HepG2 (cell line): ENCODE measurements around the gene AKR7A3. TPM values are rescaled to one million over a fixed set of nuclear protein-coding genes. Genes with fewer than 3 reads are reported as not detected.
A peak's percentile ranks its signal among the peaks of the same experiment; 100 is the strongest.

ENCODE experiments used
- ATAC-seq: fragments of 200-7000 bp; cut with Tn5 transposase; 3 replicates; pipeline ENCODE4 v1.9.1; 2020; ENCODE audit warnings: mild to moderate bottlenecking, moderate library complexity
- BruUV-seq: library from RNA; stranded (reverse); fragments of 400-500 nt; replicated peaks from 2 replicates; lab custom pipeline; 2021; lab: Mats Ljungman, UMichigan
- CTCF ChIA-PET: fragments of 300-600 bp; formaldehyde crosslinking; extraction: SDS; loops from one replicate; lab custom pipeline; 2021; ENCODE audit warnings: low total read pairs, inconsistent platforms, low intra/inter-chr PET ratio; lab: Yijun Ruan, JAX
- POLR2A ChIA-PET: fragments of 350-600 bp; sonication (Branson Sonifier 250); formaldehyde crosslinking; loops from one replicate; lab custom pipeline; 2020; ENCODE audit warnings: antibody characterized with exemption, inconsistent platforms; lab: Yijun Ruan, JAX
- DNase-seq: peaks from one replicate; pipeline ENCODE4 v3.0.0-alpha.2; 2015; ENCODE audit warnings: low spot score
- FAIRE-seq: peaks from 3 replicates; lab custom pipeline; 2011; peaks lifted over from hg19 to GRCh38; lab: Jason Lieb, UNC
- H2AFZ ChIP-seq: one replicate; pipeline ENCODE4 v1.6.1; 2011; ENCODE audit warnings: low read length, inconsistent platforms
- H3K27ac ChIP-seq: fragments of 300-600 bp; 3 replicates; pipeline ENCODE4 v1.8.0; 2011; ENCODE audit warnings: mixed run types, mild to moderate bottlenecking, mixed read lengths, low read length, inconsistent platforms; ENCODE audit not compliant: insufficient read depth; ENCODE audit errors: extremely low read length
- H3K27me3 ChIP-seq, 2 experiments: fragments of 200-600 bp in 1 of 2; 2 replicates in 1 of 2; 3 replicates in 1 of 2; pipeline versions ENCODE4 v1.6.0 to v1.8.0; 2011; ENCODE audit warnings: low read length in 2 of 2, mild to moderate bottlenecking in 2 of 2, moderate library complexity in 2 of 2, inconsistent platforms in 1 of 2; ENCODE audit not compliant: insufficient read depth in 2 of 2, control insufficient read depth in 1 of 2
- H3K36me3 ChIP-seq, 2 experiments: fragments of 200-600 bp in 1 of 2; replicated peaks in 1 of 2; 2 replicates in 1 of 2; 3 replicates in 1 of 2; pipeline versions ENCODE4 v1.5.1 to v1.8.0; 2011; ENCODE audit warnings: low read length in 2 of 2, inconsistent platforms in 1 of 2; ENCODE audit not compliant: insufficient read depth in 2 of 2, control insufficient read depth in 1 of 2
- H3K4me1 ChIP-seq: 2 replicates; pipeline ENCODE4 v1.5.1; 2012; ENCODE audit warnings: low read length, inconsistent platforms; ENCODE audit not compliant: insufficient read depth
- H3K4me2 ChIP-seq: 2 replicates; pipeline ENCODE4 v1.6.0; 2011; ENCODE audit warnings: low read depth, low read length, inconsistent platforms
- H3K4me3 ChIP-seq, 3 experiments: fragments of 200-600 bp in 1 of 3; sonication (generic), shearing (Covaris generic) in 1 of 3; replicated peaks in 1 of 3; 2 replicates each; pipeline ENCODE4 v1.5.1; 2011 to 2016; ENCODE audit warnings: low read length in 3 of 3, inconsistent platforms in 2 of 3, low read depth in 2 of 3, mild to moderate bottlenecking in 2 of 3, control low read depth in 1 of 3, mixed read lengths in 1 of 3; ENCODE audit not compliant: insufficient read depth in 1 of 3
- H3K79me2 ChIP-seq: one replicate; pipeline ENCODE4 v1.6.1; 2011; ENCODE audit warnings: low read length, inconsistent platforms; ENCODE audit not compliant: insufficient read depth
- H3K9ac ChIP-seq: 2 replicates; pipeline ENCODE4 v1.6.0; 2011; ENCODE audit warnings: mild to moderate bottlenecking, low read depth, low read length, inconsistent platforms; ENCODE audit not compliant: insufficient read depth
- H3K9me3 ChIP-seq: 2 replicates; pipeline ENCODE4 v1.5.1; 2012; ENCODE audit warnings: mild to moderate bottlenecking, low read length
- H4K20me1 ChIP-seq: 2 replicates; pipeline ENCODE4 v1.6.0; 2011; ENCODE audit warnings: inconsistent platforms, mild to moderate bottlenecking, low read length, moderate library complexity; ENCODE audit not compliant: insufficient read depth
- AFF4 ChIP-seq: sonication (generic); formaldehyde crosslinking; IDR thresholded peaks from 2 replicates; pipeline ENCODE4 v1.4.0; 2020; ENCODE audit warnings: missing genetic modification reagents
- EEA1 ChIP-seq: sonication (generic); formaldehyde crosslinking; IDR thresholded peaks from 2 replicates; pipeline ENCODE4 v1.5.1; 2020; ENCODE audit warnings: mild to moderate bottlenecking, missing genetic modification reagents, borderline replicate concordance
- HES4 ChIP-seq: sonication (generic); formaldehyde crosslinking; IDR thresholded peaks from 2 replicates; pipeline ENCODE4 v1.9.0; 2021; ENCODE audit warnings: mild to moderate bottlenecking, missing genetic modification reagents, borderline replicate concordance
- HMGXB3 ChIP-seq: sonication (generic); formaldehyde crosslinking; IDR thresholded peaks from 2 replicates; pipeline ENCODE4 v1.4.0; 2020; ENCODE audit warnings: missing genetic modification reagents, borderline replicate concordance
- MED8 ChIP-seq: sonication (generic); formaldehyde crosslinking; IDR thresholded peaks from 2 replicates; pipeline ENCODE4 v1.8.1; 2023; ENCODE audit warnings: mild to moderate bottlenecking, missing genetic modification reagents; ENCODE audit not compliant: insufficient replicate concordance
- NR3C1 ChIP-seq: sonication (generic); formaldehyde crosslinking; IDR thresholded peaks from 2 replicates; pipeline ENCODE4 v1.4.0; 2020; ENCODE audit warnings: missing genetic modification reagents
- REXO4 ChIP-seq: sonication (generic); formaldehyde crosslinking; IDR thresholded peaks from 2 replicates; pipeline ENCODE4 v1.8.0; 2022; ENCODE audit warnings: missing genetic modification reagents, mild to moderate bottlenecking, borderline replicate concordance
- STAT5B ChIP-seq: sonication (generic); formaldehyde crosslinking; IDR thresholded peaks from 2 replicates; pipeline ENCODE4 v1.4.0; 2020; ENCODE audit warnings: missing genetic modification reagents
- TRIM24 ChIP-seq: sonication (generic); formaldehyde crosslinking; IDR thresholded peaks from 2 replicates; pipeline ENCODE4 v1.8.0; 2022; ENCODE audit warnings: mild to moderate bottlenecking, missing genetic modification reagents
- ZBTB21 ChIP-seq: sonication (generic); formaldehyde crosslinking; IDR thresholded peaks from 2 replicates; pipeline ENCODE4 v1.4.0; 2020; ENCODE audit warnings: missing genetic modification reagents
- ZNF274 ChIP-seq: sonication (generic); formaldehyde crosslinking; IDR thresholded peaks from 2 replicates; pipeline ENCODE4 v1.5.1; 2020; ENCODE audit warnings: mild to moderate bottlenecking, missing genetic modification reagents
- ZNF296 ChIP-seq: sonication (generic); formaldehyde crosslinking; conservative IDR thresholded peaks from 2 replicates; pipeline ENCODE4 v1.5.0; 2020; ENCODE audit warnings: mild to moderate bottlenecking, missing genetic modification reagents
- ZNF333 ChIP-seq: sonication (generic); formaldehyde crosslinking; IDR thresholded peaks from 2 replicates; pipeline ENCODE4 v1.4.0; 2020; ENCODE audit warnings: mild to moderate bottlenecking, missing genetic modification reagents, borderline replicate concordance
- ZNF414 ChIP-seq: sonication (generic); formaldehyde crosslinking; IDR thresholded peaks from 2 replicates; pipeline ENCODE4 v1.5.0; 2020; ENCODE audit warnings: missing genetic modification reagents
- WGBS: methylation state at CpG from one replicate; pipeline ENCODE4 v1.1.6; 2017; ENCODE audit warnings: low lambda C conversion rate; 5-methylcytosine and 5-hydroxymethylcytosine counted together
- in situ Hi-C: cut with HindIII; loops from 2 replicates; pipeline ENCODE4 v1.10.0; 2017; ENCODE audit warnings: low pct_unique_long_range_greater_than_20kb; ENCODE audit not compliant: extremely low pct_ligation_motif_present
- intact Hi-C: fragments of 100-400 bp; cut with micrococcal nuclease; formaldehyde crosslinking; loops from one replicate; pipeline ENCODE4 v1.10.0; 2022; ENCODE audit not compliant: unreplicated experiment
- polyA plus RNA-seq, 8 experiments: library from polyadenylated mRNA; depleted of rRNA in 3 of 8; stranded (reverse) in 7 of 8; unstranded in 1 of 8; fragments of >200 nt; fragmentation: Illumina TruSeq in 4 of 8; extraction: Trizol in 4 of 8; gene quantifications; 2 replicates each; pipeline versions ENCODE4 v1.2.1 to v1.2.3, GENCODE V29; 2011 to 2016; ENCODE audit warnings: low read depth in 4 of 8, missing spikeins in 1 of 8, mixed read lengths in 1 of 8; ENCODE audit not compliant: insufficient read depth in 1 of 8
- total RNA-seq, 5 experiments: library from RNA; depleted of rRNA; stranded (reverse); fragments of >200 nt; fragmentation: Illumina TruSeq; extraction: Trizol; gene quantifications; 2 replicates each; pipeline ENCODE4 v1.2.3, GENCODE V29; 2016; ENCODE audit warnings: low read depth in 1 of 5

AKR7A3 gene
- total and polyA plus RNA-seq, 2 of the 13 experiments (the other 11 are each of a cell fraction or from before 2014, with no cell fraction given) = 0.58 to 1.00 TPM

GRCh38 chr1:19311931-19312781 is 23.6 kb upstream of the AKR7A3 start, which contains the start of the genes AKR7A2 and SLC66A1:
TSS of gene AKR7A2 (minus strand) at chr1:19312144. CDS start at chr1:19312124, 20 bp downstream.
TSS of gene SLC66A1 (plus strand) at chr1:19312326. CDS start at chr1:19317678, 5,352 bp downstream.
- peak; percentile 82 for DNase-seq
- POLR2A ChIA-PET = interaction anchor here (0.5 to 4.7 kb wide), 19 partner anchors 11 to 342 kb away, joined by 3 to 21 read pairs (median 3); partner anchors contain the start of genes EMC1 and MRTO4
- 0% methylated on average over 10 of the region's 105 CpGs for WGBS
- H3K9ac ChIP-seq = peak within 1 kb of the TSS; percentile 97
- H3K9me3 ChIP-seq = no peaks in the 10 kb centered on the region
- no peak within 1 kb of the TSS for H2AFZ ChIP-seq
- in situ Hi-C loops (no loop called here), intact Hi-C loops (loop anchor here (2.0 kb wide), 1 partner anchor 59 kb away; no protein-coding TSS in a partner anchor)
- CTCF ChIA-PET = no interaction called here
- no peaks in the 10 kb centered on the region; the same call in 1 of the 2 replicates for H4K20me1 ChIP-seq
- peaks cover 67% of the 10 kb centered on the region for H3K4me1 ChIP-seq
- H3K79me2 ChIP-seq = peaks cover 27% of the 10 kb centered on the region
- peaks cover 8 to 23% of the 10 kb centered on the region in 2 experiments; a peak in 3 of 5 replicates for H3K36me3 ChIP-seq
- H3K4me2 ChIP-seq = peak within 1 kb of the TSS; percentile 98
- peak within 1 kb of the TSS; percentile 85 to 95 (median 93) for H3K4me3 ChIP-seq
- ATAC-seq = peak; percentile 86
- peak within 1 kb of the TSS; percentile 83 for H3K27ac ChIP-seq
- H3K27me3 ChIP-seq = no peaks in the 10 kb centered on the region; a peak in 1 of 5 replicates
- no TSS peak for BruUV-seq
- no peak for FAIRE-seq
- TF ChIP-seq ZNF333 (CRISPR knock-in tag) (no peak), HMGXB3 (CRISPR knock-in tag) (no peak), EEA1 (CRISPR knock-in tag) (no peak; the same call in 1 of the 2 replicates), NR3C1 (CRISPR knock-in tag) (no peak), ZNF296 (CRISPR knock-in tag) (no peak), ZBTB21 (no peak), REXO4 (CRISPR knock-in tag) (no peak), ZNF414 (CRISPR knock-in tag) (0 out of 2 replicates have a peak, but pooled peaks have one; percentile 34), HES4 (CRISPR knock-in tag) (peak; percentile 68; the same call in 1 of the 2 replicates), TRIM24 (CRISPR knock-in tag) (no peak), MED8 (CRISPR knock-in tag) (no peak), AFF4 (CRISPR knock-in tag) (no peak), ZNF274 (CRISPR knock-in tag) (peak; percentile 57), STAT5B (0 out of 2 replicates have a peak, but pooled peaks have one; percentile 11)
